T-helper 2 cell treated with Interferon-gamma antibody and Interleukin-4, amounts not matched to agents 100 ng/mL and 5 ng/mL, for 36 hours (primary cell): ENCODE data around the gene PLA2G5. TPM values are rescaled to one million over a fixed set of nuclear protein-coding genes. Genes with fewer than 3 reads are reported as not detected.
"Not testable (repeated sequence)": the region's sequence is repeated elsewhere in the genome, so short reads cannot be mapped to it uniquely, and the experiment has no call there.

Source experiments
- intact Hi-C: fragments of 100-400 bp; cut with micrococcal nuclease; formaldehyde crosslinking; loops from one replicate; pipeline ENCODE4 v1.15.1; 2023
- total RNA-seq: library from RNA; stranded (reverse); gene quantifications from 2 replicates; pipeline ENCODE4 v1.2.3, GENCODE V29; 2022

Gene PLA2G5, protein sequence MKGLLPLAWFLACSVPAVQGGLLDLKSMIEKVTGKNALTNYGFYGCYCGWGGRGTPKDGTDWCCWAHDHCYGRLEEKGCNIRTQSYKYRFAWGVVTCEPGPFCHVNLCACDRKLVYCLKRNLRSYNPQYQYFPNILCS
- total RNA-seq = not detected in 2 replicates

- intact Hi-C loops = no loop called here
Observed at GRCh38 chr1:20069874-20070273, at the start of gene PLA2G5. TSS of gene PLA2G5 (plus strand) at chr1:20070194. CDS start at chr1:20084831, 14,637 bp downstream.

GRCh38 chr1:20028125-20028524 is 41.9 kb upstream of the PLA2G5 start:
- intact Hi-C loops = no loop called here

GRCh38 chr1:20028726-20029125 is 41.3 kb upstream of the PLA2G5 start:
- intact Hi-C loops = no loop called here

GRCh38 chr1:20029178-20029912 is 40.6 kb upstream of the PLA2G5 start:
- intact Hi-C loops = no loop called here

DNA sequence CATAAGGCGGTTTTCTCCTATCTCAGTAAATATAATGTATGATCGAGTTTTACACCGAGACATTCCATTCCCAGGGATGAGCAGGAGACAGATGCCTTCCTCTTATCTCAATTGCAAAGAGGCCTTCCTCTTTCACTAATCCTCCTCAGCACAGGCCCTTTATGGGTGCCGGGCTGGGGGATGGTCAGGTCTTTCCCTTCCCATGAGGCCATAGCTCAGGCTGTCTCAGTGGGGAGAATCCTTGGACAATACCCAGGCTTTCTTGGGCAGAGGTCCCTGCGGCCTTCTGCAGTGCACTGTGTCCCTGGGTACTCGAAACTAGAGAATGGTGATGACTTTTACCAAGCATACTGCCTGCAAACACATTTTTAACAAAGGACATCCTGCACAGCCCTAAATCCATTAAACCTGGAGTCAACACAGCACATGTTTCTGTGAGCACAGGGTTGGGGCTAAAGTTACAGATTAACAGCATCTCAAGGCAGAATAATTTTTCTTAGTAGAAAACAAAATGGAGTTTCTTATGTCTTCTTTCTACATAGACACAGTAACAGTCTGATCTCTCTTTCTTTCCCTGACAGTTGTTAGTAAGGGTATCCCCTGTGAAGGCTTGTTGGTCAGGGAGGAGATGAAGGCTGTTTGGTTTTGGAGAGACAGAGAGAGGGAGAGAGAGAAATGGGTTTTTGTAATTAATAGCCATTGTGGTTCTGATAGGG is 39.4 kb upstream of the PLA2G5 start:
- intact Hi-C loops = not testable (repeated sequence)

- intact Hi-C loops = no loop called here
Observed at GRCh38 chr1:20031161-20031560, 38.8 kb upstream of the PLA2G5 start.

- intact Hi-C loops = no loop called here
Observed at GRCh38 chr1:20031836-20032235, 38.2 kb upstream of the PLA2G5 start.

GRCh38 chr1:20032425-20032824 is 37.6 kb upstream of the PLA2G5 start:
- intact Hi-C loops = no loop called here

DNA sequence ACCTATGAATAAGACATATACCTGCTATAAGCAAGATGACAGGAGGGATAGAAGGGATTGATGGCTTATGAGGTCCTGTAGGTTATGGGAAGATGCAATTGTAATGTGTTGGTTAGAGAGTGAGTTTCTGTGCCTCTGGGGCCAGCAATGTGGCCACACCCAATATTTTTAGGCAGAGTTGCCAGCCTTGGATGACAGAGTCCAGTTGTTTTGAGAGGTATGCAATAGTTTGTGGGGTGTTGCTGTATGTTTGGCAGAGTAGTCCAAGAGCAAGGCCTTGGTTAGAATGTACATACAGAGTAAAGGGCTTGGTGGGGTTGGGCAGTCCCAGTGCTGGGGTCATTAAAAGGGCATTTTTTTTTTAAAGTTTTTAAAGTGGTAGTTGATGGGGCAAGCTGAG is 36.6 kb upstream of the PLA2G5 start:
- intact Hi-C loops = no loop called here

DNA sequence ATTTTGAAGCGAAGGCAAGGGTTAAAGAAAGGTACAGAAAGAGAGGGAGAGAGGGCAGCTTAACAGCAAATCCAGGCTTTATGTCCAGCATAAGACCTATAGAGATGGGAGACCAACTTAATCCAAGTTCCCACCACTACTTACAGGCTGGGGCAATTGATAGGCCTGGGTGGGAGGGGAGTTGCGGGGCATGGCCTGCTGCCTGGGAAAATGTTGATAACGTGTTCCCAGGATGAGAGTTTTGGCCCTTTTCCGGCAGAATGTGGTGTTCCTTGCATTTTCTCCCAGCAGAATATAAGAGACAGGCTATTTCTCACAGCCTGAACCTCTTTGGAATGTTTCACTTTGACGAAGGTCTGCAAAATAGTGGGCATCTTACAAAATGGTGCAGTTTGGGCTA is 34.9 kb upstream of the PLA2G5 start:
- intact Hi-C loops = no loop called here

DNA sequence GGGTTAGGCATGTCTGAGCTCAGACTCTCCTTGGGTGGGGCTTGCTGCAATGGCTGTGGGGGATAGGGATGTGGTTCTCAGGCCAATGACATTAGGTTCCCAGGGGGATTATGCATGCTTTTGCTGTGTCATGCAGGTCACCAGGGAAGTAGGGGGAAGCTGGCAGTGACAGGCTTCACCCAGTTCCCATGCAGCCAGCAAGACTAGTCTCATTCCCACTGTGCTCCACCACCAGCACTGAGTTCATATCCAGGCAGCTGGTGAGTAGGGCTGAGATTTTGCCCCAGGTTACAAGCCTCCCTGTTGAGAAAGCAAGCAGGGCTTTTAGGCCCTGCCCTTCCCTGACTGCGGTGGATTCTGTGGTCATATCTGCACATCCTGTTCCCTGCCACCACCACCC is 32.1 kb upstream of the PLA2G5 start:
- intact Hi-C loops = no loop called here

- intact Hi-C loops = no loop called here
Observed at GRCh38 chr1:20047096-20047495, 22.9 kb upstream of the PLA2G5 start.

DNA sequence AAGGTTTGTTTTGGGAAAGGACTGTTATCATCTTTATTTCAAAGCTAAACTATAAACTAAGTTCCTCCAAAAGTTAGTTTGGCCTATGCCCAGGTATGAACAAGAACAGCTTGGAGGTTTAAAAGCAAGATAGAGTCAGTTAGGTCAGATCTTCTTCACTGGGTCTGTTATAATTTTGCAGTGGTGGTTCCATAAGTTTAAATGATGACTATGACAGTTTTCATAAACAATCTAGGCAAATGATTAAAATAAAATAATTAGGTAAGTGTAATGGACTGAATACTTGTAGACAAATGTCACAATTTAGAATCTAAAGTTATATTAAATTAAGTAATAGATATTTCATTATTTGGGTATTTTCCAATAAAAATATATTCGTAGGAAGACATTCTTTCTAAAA is 21.4 kb upstream of the PLA2G5 start:
- intact Hi-C loops = no loop called here

GRCh38 chr1:20049056-20049798 is 20.8 kb upstream of the PLA2G5 start:
- intact Hi-C loops = not testable (repeated sequence)

DNA sequence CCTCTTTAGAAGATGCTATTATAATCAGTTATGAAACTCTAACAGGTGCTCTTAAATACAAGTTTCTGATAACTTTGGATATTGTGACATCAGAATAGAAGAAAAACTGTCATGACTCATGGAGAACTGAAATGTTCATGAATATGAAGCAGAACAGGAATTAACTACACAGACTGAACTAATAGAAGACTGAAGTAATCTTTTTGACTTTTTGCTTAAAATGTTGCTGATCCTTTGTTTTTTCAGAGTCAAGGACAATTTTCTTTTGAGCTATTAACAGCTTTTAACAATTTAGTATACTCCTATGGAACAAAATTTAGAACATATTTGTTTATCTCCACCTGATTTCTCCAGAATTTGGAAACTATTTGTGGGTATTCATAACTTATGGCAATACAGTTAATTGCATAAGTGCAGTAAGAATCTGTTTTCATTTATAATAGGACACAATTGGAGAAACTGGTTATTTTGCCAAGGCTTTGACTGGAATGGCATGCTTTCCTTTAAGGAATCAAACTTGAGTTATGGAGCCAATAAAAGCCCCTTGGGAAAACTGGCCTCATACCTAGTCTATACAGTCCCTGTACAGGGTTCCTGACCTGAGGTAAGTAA is 18.7 kb upstream of the PLA2G5 start:
- intact Hi-C loops = no loop called here

GRCh38 chr1:20052386-20052785 is 17.6 kb upstream of the PLA2G5 start:
- intact Hi-C loops = no loop called here

- intact Hi-C loops = no loop called here
Observed at GRCh38 chr1:20057886-20058420, 12.0 kb upstream of the PLA2G5 start.

DNA sequence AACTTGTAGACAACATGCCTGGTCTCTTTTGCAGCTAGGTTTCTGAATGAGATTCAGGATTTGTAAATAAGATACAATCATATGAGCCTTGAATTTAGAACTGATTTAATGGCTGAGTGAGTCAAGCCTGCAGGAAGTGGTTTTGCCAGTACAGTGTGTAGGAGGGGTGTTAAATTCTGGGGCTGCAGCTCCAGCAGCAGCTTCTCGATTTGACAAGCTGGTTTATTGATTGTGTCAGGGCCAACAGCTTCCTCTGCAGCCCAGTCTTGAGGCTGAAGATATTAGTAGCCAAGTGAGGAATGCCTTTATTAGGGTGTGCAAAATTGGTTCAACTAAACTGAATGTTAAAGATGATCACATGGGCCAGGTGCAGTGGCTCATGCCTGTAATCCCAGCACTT is 11.5 kb upstream of the PLA2G5 start:
- intact Hi-C loops = no loop called here

GRCh38 chr1:20059847-20060246 is 10.1 kb upstream of the PLA2G5 start:
- intact Hi-C loops = no loop called here

DNA sequence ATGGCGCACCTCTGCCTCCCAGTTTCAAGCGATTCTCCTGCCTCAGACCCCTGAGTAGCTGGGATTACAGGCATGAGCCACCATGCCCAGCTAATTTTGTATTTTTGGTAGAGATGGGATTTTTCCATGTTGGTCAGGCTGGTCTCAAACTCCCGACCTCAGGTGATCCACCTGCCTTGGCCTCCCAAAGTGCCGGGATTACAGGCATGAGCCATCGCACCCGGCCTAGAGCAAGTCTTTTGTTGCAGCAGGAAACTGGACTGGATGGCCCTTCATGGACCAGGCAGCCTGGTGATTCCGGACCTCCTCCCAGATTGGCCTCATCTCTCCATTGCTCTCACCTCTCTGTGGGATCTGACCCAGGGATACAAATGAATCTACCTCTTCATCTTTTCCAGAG is 9.2 kb upstream of the PLA2G5 start:
- intact Hi-C loops = not testable (repeated sequence)

- intact Hi-C loops = no loop called here
Observed at GRCh38 chr1:20061866-20062265, 8.1 kb upstream of the PLA2G5 start.
